MM.1S (cell line): ENCODE data around the gene OSBPL2.

Experiments used
- DNase-seq: peaks from one replicate; pipeline ENCODE4 v3.0.0-alpha.2; 2015
- H2AFZ ChIP-seq: fragments of 300-600 bp; sonication (generic); 2 replicates; pipeline ENCODE4 v1.6.0; 2016; ENCODE audit warnings: antibody characterized with exemption, low read length
- H3F3A ChIP-seq: fragments of 300-600 bp; sonication (generic); 2 replicates; pipeline ENCODE4 v1.6.1; 2016; ENCODE audit warnings: mild to moderate bottlenecking, antibody characterized with exemption, low read length, moderate library complexity, mixed read lengths; ENCODE audit not compliant: insufficient read depth
- H3K27ac ChIP-seq: fragments of 300-600 bp; sonication (generic); 2 replicates; pipeline ENCODE4 v1.5.1; 2016; ENCODE audit warnings: mild to moderate bottlenecking, low read length
- H3K27me3 ChIP-seq: fragments of 300-600 bp; sonication (generic); replicated peaks from 2 replicates; pipeline ENCODE4 v1.6.0; 2016; ENCODE audit warnings: low read length; ENCODE audit not compliant: insufficient read depth
- H3K36me3 ChIP-seq: fragments of 300-600 bp; sonication (generic); replicated peaks from 2 replicates; pipeline ENCODE4 v1.6.1; 2016; ENCODE audit warnings: mild to moderate bottlenecking, low read length, mixed read lengths; ENCODE audit not compliant: insufficient read depth
- H3K4me1 ChIP-seq: fragments of 300-600 bp; sonication (generic); 2 replicates; pipeline ENCODE4 v1.6.1; 2016; ENCODE audit warnings: low read length, mixed read lengths
- H3K4me2 ChIP-seq: fragments of 300-600 bp; sonication (generic); 2 replicates; pipeline ENCODE4 v1.6.0; 2016; ENCODE audit warnings: low read depth, low read length
- H3K4me3 ChIP-seq: fragments of 300-600 bp; sonication (generic); 2 replicates; pipeline ENCODE4 v1.5.1; 2016; ENCODE audit warnings: low read length, mixed read lengths
- H3K79me2 ChIP-seq: fragments of 300-600 bp; sonication (generic); 2 replicates; pipeline ENCODE4 v1.6.1; 2016; ENCODE audit warnings: mixed run types, low read length, mixed read lengths
- H3K9ac ChIP-seq: fragments of 300-600 bp; sonication (generic); 2 replicates; pipeline ENCODE4 v1.6.1; 2016; ENCODE audit warnings: low read length, mixed read lengths
- H3K9me2 ChIP-seq: fragments of 300-600 bp; sonication (generic); replicated peaks from 2 replicates; pipeline ENCODE4 v1.6.1; 2016; ENCODE audit warnings: mild to moderate bottlenecking, low read length, mixed read lengths; ENCODE audit not compliant: insufficient read depth
- H3K9me3 ChIP-seq: fragments of 300-600 bp; sonication (generic); replicated peaks from 2 replicates; pipeline ENCODE4 v1.6.1; 2016; ENCODE audit warnings: mild to moderate bottlenecking, low read length, mixed read lengths; ENCODE audit not compliant: insufficient read depth
- H4K20me1 ChIP-seq: fragments of 300-600 bp; sonication (generic); 2 replicates; pipeline ENCODE4 v1.6.1; 2016; ENCODE audit warnings: mild to moderate bottlenecking, low read length, moderate library complexity, mixed read lengths; ENCODE audit not compliant: insufficient read depth
- CTCF ChIP-seq: fragments of 300-600 bp; sonication (generic); IDR thresholded peaks from 2 replicates; pipeline ENCODE4 v1.5.1; 2016; ENCODE audit warnings: antibody characterized with exemption, low read length, mixed read lengths
- EZH2 ChIP-seq: fragments of 300-600 bp; sonication (generic); optimal IDR thresholded peaks from 2 replicates; pipeline ENCODE3; 2017; ENCODE audit warnings: low read depth, mild to moderate bottlenecking, antibody characterized with exemption, low read length, mixed read lengths
- EZH2phosphoT487 ChIP-seq: fragments of 300-600 bp; sonication (generic); IDR thresholded peaks from 2 replicates; pipeline ENCODE4 v1.6.1; 2018; ENCODE audit warnings: antibody characterized with exemption, low read length

Gene OSBPL2

GRCh38 chr20:62312662-62312977 lies 74.3 kb downstream of the OSBPL2 start:
- no peak overlapping the region for H3K4me3 ChIP-seq
- H3K4me2 ChIP-seq: no peak overlapping the region
- no peak for DNase-seq
- no peaks in the 10 kb centered on the region for H3K27me3 ChIP-seq
- H3K9ac ChIP-seq: no peak overlapping the region
- H3K27ac ChIP-seq: no peak overlapping the region
- no peaks in the 10 kb centered on the region for H3K9me3 ChIP-seq
- H3K36me3 ChIP-seq: no peaks in the 10 kb centered on the region; the same call in 1 of the 2 replicates
- H3K9me2 ChIP-seq: no peaks in the 10 kb centered on the region
- H3K4me1 ChIP-seq: no peaks in the 10 kb centered on the region
- no peak overlapping the region for H2AFZ ChIP-seq
- no peak for TF ChIP-seq CTCF
- no peak for TF ChIP-seq EZH2
- TF ChIP-seq EZH2phosphoT487: no peak
- peaks cover 4% of the 10 kb centered on the region for H3K79me2 ChIP-seq
- no peaks in the 10 kb centered on the region for H4K20me1 ChIP-seq
- H3F3A ChIP-seq: no peaks in the 10 kb centered on the region

GRCh38 chr20:62313021-62313420 lies 74.7 kb downstream of the OSBPL2 start:
- H3K9me3 ChIP-seq: no peaks in the 10 kb centered on the region
- no peak overlapping the region for H3K27ac ChIP-seq
- no peak overlapping the region for H2AFZ ChIP-seq
- no peaks in the 10 kb centered on the region; the same call in 1 of the 2 replicates for H3K36me3 ChIP-seq
- no peaks in the 10 kb centered on the region for H3K9me2 ChIP-seq
- peaks cover under 1% of the 10 kb centered on the region; the same call in 1 of the 2 replicates for H3K79me2 ChIP-seq
- TF ChIP-seq EZH2 (no peak), CTCF (no peak), EZH2phosphoT487 (no peak)
- H3K9ac ChIP-seq: no peak overlapping the region
- no peak overlapping the region for H3K4me3 ChIP-seq
- no peak for DNase-seq
- no peaks in the 10 kb centered on the region for H4K20me1 ChIP-seq
- H3K27me3 ChIP-seq: no peaks in the 10 kb centered on the region
- no peaks in the 10 kb centered on the region for H3F3A ChIP-seq
- no peak overlapping the region for H3K4me2 ChIP-seq
- no peaks in the 10 kb centered on the region for H3K4me1 ChIP-seq

GRCh38 chr20:62313460-62314338 lies 75.4 kb downstream of the OSBPL2 start:
- no peaks in the 10 kb centered on the region for H3K4me1 ChIP-seq
- H2AFZ ChIP-seq: no peak overlapping the region
- no peaks in the 10 kb centered on the region for H3K79me2 ChIP-seq
- no peaks in the 10 kb centered on the region for H3F3A ChIP-seq
- H3K27me3 ChIP-seq: no peaks in the 10 kb centered on the region
- H3K27ac ChIP-seq: no peak overlapping the region
- no peak overlapping the region for H3K9ac ChIP-seq
- no peak for DNase-seq
- no peak overlapping the region for H3K4me2 ChIP-seq
- no peak for TF ChIP-seq EZH2
- no peak for TF ChIP-seq EZH2phosphoT487
- TF ChIP-seq CTCF: no peak
- no peak overlapping the region for H3K4me3 ChIP-seq
- H4K20me1 ChIP-seq: no peaks in the 10 kb centered on the region
- no peaks in the 10 kb centered on the region for H3K9me2 ChIP-seq
- no peaks in the 10 kb centered on the region for H3K9me3 ChIP-seq
- no peaks in the 10 kb centered on the region for H3K36me3 ChIP-seq
